HG03175 (cell line): Measurements from ENCODE around the gene CD82.
"Not testable (repeated sequence)": the region's sequence is repeated elsewhere in the genome, so short reads cannot be mapped to it uniquely, and the experiment has no call there.

Source experiments
- ATAC-seq: cut with Tn5 transposase; IDR thresholded peaks from one replicate; pipeline ENCODE4 v1.9.1; 2021; ENCODE audit warnings: mild to moderate bottlenecking, moderate library complexity; ENCODE audit not compliant: unreplicated experiment

Gene CD82

GRCh38 chr11:44533921-44534711 lies 31.3 kb upstream of the CD82 start:
- no peak for ATAC-seq

- ATAC-seq, result no peak
Measured at GRCh38 chr11:44535191-44535980, 30.1 kb upstream of the CD82 start.

GRCh38 chr11:44536788-44537516 lies 28.5 kb upstream of the CD82 start:
- no peak for ATAC-seq

GRCh38 chr11:44537679-44538078 lies 27.8 kb upstream of the CD82 start:
- ATAC-seq, result no peak

GRCh38 chr11:44538375-44539054 lies 26.9 kb upstream of the CD82 start:
- ATAC-seq, result peak; percentile 76

GRCh38 chr11:44539971-44540370 lies 25.5 kb upstream of the CD82 start:
- no peak for ATAC-seq

- no peak for ATAC-seq
Measured at GRCh38 chr11:44540667-44541066, 24.8 kb upstream of the CD82 start.

GRCh38 chr11:44542372-44542771 lies 23.1 kb upstream of the CD82 start:
- no peak for ATAC-seq

- not testable (repeated sequence) for ATAC-seq
Measured at GRCh38 chr11:44546984-44547383, 18.5 kb upstream of the CD82 start.

GRCh38 chr11:44547534-44547933 lies 17.9 kb upstream of the CD82 start:
- ATAC-seq, result not testable (repeated sequence)

- no peak for ATAC-seq
Measured at GRCh38 chr11:44548032-44548695, 17.3 kb upstream of the CD82 start.

GRCh38 chr11:44548961-44549749 lies 16.3 kb upstream of the CD82 start:
- not testable (repeated sequence) for ATAC-seq

- no peak for ATAC-seq
Measured at GRCh38 chr11:44550123-44550522, 15.3 kb upstream of the CD82 start.

- no peak for ATAC-seq
Measured at GRCh38 chr11:44551456-44552139, 13.9 kb upstream of the CD82 start.

- ATAC-seq, result no peak
Measured at GRCh38 chr11:44555031-44555800, 10.2 kb upstream of the CD82 start.

GRCh38 chr11:44556735-44557409 lies 8.6 kb upstream of the CD82 start:
- ATAC-seq, result peak; percentile 28

- ATAC-seq, result no peak
Measured at GRCh38 chr11:44557464-44557863, 8.0 kb upstream of the CD82 start.
